AG09309 (cell line): ENCODE measurements around the gene ABHD16B.

Source experiments
- DNase-seq: peaks from one replicate; pipeline ENCODE4 v3.0.0-alpha.2; 2010; ENCODE audit warnings: low read depth
- H3K4me3 ChIP-seq: 2 replicates; pipeline ENCODE4 v1.5.1; 2011; ENCODE audit warnings: mild to moderate bottlenecking, low read depth, low read length, moderate library complexity; ENCODE audit not compliant: control insufficient read depth
- TF ChIP-seq, protein P1 (sequence below): IDR thresholded peaks from 2 replicates; pipeline ENCODE4 v1.5.1; 2011; ENCODE audit warnings: mild to moderate bottlenecking, low read depth, low read length, inconsistent platforms; ENCODE audit not compliant: insufficient read depth, control insufficient read depth; ENCODE audit errors: missing control alignments

The ABHD16B gene

DNA sequence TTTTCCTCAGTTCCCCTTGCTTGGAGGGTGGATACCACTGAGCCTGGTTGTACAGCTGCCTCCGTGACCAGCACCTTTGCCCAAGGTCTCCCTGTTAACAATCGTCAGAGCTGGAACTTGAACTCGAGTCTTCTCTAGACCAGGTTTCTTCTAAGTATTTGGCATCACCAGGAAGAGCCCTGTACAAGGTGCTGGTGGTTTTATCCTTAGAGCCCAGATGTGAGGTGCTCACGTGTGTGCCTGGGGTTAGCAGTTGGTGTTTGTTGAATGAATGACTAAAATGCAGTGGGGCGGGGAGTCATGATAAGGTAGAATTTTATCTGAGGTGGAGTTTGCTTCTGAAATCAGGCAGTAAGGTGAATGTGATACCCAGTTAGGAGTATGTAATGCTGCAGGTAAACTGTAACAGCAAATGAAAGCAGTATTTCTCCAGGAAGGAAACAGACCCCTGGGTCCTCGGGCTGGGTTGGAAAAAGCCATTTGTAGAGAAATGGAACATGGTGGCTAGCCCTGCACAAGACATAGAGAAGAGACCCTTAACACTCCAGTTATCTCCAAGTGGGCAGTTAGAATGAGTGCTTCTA is 36.8 kb downstream of the ABHD16B start:
- H3K4me3 ChIP-seq: no peak overlapping the region
- no peak for DNase-seq
- TF ChIP-seq, protein P1, sequence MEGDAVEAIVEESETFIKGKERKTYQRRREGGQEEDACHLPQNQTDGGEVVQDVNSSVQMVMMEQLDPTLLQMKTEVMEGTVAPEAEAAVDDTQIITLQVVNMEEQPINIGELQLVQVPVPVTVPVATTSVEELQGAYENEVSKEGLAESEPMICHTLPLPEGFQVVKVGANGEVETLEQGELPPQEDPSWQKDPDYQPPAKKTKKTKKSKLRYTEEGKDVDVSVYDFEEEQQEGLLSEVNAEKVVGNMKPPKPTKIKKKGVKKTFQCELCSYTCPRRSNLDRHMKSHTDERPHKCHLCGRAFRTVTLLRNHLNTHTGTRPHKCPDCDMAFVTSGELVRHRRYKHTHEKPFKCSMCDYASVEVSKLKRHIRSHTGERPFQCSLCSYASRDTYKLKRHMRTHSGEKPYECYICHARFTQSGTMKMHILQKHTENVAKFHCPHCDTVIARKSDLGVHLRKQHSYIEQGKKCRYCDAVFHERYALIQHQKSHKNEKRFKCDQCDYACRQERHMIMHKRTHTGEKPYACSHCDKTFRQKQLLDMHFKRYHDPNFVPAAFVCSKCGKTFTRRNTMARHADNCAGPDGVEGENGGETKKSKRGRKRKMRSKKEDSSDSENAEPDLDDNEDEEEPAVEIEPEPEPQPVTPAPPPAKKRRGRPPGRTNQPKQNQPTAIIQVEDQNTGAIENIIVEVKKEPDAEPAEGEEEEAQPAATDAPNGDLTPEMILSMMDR: no peak

DNA sequence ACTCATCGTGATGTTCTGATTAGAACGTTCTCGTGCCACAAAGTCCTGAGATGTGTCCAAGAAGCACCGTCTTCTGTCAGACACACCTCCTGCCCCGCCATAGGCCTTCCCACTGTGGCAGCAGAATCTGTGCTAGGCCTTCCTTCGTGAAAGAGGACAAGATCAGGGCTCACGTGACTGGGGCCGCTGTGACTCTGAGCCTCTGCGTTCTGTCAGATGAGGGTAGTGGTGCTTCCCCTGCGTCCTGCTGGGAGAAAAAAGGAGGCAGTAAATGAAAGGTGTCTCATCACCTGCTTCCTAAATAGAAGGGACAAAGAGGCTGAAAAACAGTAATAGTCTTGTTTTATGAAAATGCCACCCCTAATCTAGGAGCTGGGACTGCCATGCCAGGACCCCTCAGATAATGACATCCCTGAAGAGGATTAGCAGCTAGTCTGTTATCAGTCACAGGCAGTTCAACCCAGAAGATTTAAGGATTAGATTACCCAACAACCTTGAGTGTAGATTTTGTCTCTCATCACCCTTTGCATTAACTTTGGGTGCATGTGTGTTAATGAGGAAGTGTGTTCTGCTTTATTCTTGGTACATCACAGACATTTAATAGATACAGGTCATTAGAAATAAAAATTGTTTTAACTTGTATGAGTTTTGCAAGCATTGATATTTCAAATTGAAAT is 37.7 kb downstream of the ABHD16B start:
- no peak overlapping the region for H3K4me3 ChIP-seq
- TF ChIP-seq, protein P1: no peak
- DNase-seq: no peak

DNA sequence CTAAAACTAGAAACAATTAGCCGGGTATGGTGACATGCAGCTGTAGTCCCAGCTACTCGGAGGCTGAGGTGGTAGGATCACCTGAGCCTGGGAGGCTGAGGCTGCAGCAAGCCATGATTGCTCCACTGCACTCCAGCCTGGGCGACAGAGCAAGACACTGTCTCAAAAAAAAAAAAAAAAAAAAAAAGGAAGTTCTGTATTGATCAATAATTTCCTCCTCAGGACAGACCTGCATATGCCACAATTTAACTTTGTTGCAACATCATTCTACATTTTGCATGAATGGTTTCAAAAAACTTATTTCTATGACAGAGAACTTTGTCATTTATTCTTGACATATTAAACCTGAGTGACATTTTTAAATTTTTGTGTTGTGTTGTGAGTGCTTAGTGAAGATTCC is 39.1 kb downstream of the ABHD16B start:
- no peak overlapping the region for H3K4me3 ChIP-seq
- TF ChIP-seq, protein P1: no peak
- no peak for DNase-seq

DNA sequence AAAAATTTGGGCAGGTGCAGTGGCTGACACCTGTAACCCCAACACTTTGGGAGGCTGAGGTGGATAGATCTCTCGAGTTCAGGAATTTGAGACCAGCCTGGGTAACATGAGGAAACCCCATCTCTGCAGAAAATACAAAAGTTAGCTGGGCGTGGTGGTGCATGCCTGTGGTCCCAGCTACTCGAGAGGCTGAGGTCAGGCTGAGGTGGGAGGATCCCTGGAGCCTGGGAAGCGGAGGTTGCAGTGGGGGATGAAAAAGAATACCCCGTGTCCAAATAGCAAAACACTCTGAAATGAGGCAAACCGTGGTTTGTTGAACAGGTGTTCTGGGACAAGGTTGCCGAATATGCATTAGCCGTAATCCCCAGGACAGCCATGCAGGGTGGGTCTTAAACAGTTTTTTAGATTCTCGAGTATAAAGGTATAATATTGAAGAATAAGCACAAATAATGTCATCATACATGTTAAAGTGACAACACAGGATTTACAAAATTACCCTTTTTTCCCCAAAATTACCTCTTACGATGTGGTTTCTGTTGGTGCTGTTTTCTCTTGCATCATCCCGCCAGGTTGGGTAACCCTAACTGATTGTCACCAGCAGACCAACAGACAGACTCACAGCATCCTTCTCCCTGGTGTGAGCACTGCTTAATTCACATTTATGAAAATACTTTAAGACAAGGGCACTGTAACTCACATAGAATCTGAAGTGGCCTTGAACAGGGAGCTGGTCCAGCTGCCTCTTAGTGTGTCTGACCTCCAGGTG is 42.7 kb downstream of the ABHD16B start:
- no peak overlapping the region for H3K4me3 ChIP-seq
- DNase-seq: no peak
- TF ChIP-seq, protein P1: no peak

DNA sequence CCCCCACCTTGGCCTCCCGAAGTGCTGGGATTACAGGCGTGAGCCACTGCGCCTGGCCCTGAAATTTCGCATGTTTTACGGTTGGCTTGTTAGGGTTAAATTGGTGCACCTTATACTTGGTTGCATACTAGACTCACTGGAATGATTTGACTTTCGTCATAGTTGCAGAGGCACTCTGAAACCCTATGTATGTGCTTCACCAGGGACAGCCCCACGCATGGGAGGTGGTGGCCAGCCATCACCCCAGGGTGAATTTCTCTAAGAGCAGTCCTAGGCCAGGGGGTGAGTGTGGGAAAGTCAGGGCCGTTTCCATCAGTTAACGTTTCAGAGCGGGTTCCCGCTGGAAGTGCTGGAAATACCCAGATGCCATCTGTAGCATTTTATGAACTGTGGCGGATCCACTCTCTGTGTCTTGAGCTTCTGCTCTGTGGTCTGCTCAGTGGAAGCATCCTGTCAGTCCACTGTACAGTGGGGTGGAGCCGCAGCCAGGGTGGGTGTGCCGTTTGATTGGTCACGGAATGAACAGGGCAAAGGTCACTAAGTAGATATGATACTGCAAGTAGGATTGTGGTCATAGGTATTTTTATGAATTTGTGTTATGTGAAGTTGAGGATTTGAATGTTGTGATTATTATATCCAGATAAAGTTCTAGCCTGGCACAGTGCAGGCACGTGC is 46.8 kb downstream of the ABHD16B start:
- DNase-seq: no peak
- TF ChIP-seq, protein P1: no peak
- H3K4me3 ChIP-seq: no peak overlapping the region

DNA sequence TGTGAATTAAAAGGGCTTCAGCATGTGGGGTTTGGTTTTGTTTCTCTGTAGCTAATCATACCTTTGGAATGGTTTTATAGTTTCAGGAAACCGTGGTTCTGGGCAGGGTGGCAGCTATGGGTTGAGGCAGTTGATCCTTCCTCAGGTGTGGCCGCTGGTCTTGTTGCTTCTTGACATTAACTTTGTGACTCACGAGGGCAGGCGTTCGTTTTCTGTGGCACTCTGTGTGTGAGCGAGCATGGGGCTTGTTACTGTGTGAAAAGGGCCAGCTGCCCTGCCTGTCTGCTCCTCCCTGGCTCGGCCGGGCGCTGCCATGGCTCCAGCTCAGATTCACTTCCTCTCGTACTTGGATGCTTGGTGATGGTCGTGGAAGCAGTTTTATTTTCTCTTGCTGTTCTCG is 49.9 kb downstream of the ABHD16B start:
- TF ChIP-seq, protein P1: no peak
- DNase-seq: no peak
- H3K4me3 ChIP-seq: no peak overlapping the region
